ENCODE measurements around the gene CA11. TPM values are rescaled to one million over a fixed set of nuclear protein-coding genes. Genes with fewer than 3 reads are reported as not detected.

The CA11 gene
- total and polyA plus RNA-seq, 9 of the 15 experiments (the other 6 are each of a cell fraction or from before 2014, with no cell fraction given) = 2.9 to 19.9 (median 8.3) TPM

DNA sequence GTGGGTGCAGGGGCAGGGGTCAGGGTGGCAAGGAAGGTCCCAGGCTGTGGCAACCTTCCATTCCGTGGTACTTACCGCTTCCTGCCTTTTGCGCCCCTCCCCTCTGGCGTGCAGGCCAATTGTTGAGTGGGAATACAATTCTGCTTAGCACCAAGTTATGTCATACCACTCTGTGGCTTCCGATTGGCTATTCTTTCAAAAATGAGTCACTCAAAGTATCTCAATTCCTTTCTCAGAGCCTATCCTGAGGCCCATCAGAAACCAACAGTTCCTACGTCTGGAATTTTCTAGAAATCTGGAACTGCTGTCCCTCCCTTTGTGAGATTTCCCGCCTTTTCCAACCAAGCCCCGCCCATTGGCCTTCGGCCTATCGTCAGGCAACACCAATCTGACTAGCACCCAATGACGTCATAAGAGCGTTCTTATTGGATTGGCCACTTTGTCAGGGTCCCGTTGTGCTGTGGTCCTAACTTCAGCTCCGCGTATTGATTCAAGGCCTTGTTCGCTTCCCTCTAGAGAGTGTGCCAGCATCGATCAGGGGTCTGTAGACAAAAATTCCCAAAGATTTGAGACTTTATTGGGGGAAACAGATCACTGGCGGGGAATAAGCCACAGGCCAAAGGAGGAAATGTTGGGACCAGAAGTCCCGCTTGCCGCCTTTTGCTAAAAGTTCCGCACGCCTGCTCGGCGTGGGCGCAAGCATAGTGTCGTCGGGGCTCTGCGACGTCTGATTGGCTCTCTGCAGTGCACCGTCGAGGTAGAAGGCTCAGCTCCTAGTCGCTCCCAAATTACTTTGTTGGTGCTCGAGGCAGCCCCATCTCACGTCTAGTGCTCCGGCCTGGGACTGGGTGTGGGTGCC is 15.1 kb upstream of the CA11 start (continued):
- TF ChIP-seq, protein P1, sequence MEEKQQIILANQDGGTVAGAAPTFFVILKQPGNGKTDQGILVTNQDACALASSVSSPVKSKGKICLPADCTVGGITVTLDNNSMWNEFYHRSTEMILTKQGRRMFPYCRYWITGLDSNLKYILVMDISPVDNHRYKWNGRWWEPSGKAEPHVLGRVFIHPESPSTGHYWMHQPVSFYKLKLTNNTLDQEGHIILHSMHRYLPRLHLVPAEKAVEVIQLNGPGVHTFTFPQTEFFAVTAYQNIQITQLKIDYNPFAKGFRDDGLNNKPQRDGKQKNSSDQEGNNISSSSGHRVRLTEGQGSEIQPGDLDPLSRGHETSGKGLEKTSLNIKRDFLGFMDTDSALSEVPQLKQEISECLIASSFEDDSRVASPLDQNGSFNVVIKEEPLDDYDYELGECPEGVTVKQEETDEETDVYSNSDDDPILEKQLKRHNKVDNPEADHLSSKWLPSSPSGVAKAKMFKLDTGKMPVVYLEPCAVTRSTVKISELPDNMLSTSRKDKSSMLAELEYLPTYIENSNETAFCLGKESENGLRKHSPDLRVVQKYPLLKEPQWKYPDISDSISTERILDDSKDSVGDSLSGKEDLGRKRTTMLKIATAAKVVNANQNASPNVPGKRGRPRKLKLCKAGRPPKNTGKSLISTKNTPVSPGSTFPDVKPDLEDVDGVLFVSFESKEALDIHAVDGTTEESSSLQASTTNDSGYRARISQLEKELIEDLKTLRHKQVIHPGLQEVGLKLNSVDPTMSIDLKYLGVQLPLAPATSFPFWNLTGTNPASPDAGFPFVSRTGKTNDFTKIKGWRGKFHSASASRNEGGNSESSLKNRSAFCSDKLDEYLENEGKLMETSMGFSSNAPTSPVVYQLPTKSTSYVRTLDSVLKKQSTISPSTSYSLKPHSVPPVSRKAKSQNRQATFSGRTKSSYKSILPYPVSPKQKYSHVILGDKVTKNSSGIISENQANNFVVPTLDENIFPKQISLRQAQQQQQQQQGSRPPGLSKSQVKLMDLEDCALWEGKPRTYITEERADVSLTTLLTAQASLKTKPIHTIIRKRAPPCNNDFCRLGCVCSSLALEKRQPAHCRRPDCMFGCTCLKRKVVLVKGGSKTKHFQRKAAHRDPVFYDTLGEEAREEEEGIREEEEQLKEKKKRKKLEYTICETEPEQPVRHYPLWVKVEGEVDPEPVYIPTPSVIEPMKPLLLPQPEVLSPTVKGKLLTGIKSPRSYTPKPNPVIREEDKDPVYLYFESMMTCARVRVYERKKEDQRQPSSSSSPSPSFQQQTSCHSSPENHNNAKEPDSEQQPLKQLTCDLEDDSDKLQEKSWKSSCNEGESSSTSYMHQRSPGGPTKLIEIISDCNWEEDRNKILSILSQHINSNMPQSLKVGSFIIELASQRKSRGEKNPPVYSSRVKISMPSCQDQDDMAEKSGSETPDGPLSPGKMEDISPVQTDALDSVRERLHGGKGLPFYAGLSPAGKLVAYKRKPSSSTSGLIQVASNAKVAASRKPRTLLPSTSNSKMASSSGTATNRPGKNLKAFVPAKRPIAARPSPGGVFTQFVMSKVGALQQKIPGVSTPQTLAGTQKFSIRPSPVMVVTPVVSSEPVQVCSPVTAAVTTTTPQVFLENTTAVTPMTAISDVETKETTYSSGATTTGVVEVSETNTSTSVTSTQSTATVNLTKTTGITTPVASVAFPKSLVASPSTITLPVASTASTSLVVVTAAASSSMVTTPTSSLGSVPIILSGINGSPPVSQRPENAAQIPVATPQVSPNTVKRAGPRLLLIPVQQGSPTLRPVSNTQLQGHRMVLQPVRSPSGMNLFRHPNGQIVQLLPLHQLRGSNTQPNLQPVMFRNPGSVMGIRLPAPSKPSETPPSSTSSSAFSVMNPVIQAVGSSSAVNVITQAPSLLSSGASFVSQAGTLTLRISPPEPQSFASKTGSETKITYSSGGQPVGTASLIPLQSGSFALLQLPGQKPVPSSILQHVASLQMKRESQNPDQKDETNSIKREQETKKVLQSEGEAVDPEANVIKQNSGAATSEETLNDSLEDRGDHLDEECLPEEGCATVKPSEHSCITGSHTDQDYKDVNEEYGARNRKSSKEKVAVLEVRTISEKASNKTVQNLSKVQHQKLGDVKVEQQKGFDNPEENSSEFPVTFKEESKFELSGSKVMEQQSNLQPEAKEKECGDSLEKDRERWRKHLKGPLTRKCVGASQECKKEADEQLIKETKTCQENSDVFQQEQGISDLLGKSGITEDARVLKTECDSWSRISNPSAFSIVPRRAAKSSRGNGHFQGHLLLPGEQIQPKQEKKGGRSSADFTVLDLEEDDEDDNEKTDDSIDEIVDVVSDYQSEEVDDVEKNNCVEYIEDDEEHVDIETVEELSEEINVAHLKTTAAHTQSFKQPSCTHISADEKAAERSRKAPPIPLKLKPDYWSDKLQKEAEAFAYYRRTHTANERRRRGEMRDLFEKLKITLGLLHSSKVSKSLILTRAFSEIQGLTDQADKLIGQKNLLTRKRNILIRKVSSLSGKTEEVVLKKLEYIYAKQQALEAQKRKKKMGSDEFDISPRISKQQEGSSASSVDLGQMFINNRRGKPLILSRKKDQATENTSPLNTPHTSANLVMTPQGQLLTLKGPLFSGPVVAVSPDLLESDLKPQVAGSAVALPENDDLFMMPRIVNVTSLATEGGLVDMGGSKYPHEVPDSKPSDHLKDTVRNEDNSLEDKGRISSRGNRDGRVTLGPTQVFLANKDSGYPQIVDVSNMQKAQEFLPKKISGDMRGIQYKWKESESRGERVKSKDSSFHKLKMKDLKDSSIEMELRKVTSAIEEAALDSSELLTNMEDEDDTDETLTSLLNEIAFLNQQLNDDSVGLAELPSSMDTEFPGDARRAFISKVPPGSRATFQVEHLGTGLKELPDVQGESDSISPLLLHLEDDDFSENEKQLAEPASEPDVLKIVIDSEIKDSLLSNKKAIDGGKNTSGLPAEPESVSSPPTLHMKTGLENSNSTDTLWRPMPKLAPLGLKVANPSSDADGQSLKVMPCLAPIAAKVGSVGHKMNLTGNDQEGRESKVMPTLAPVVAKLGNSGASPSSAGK (IDR thresholded peaks at IDR 0.05) = peak; percentile 56; the same call in 1 of the 2 replicates
- TF ChIP-seq KHSRP (IDR thresholded peaks at IDR 0.05) (peak; percentile 82), MAZ (CRISPR knock-in tag; conservative IDR thresholded peaks at IDR 0.05 in 1 of 2, IDR thresholded peaks at IDR 0.05 in 1 of 2) (peak; percentile 27 to 45; a peak in 1 of 4 replicates), MEIS2 (IDR thresholded peaks at IDR 0.05; ENCODE audit: partially characterized antibody) (no peak), SMAD4 (CRISPR knock-in tag; conservative IDR thresholded peaks at IDR 0.05) (peak; percentile 14; the same call in 1 of the 2 replicates), SP2 (IDR thresholded peaks at IDR 0.05; ENCODE audit: extremely low read depth, low read depth, low read length, poor library complexity, severe bottlenecking) (no peak), NCOA4 (IDR thresholded peaks at IDR 0.05; ENCODE audit: partially characterized antibody) (no peak), ATF1 (CRISPR knock-in tag; IDR thresholded peaks at IDR 0.05) (peak; percentile 72), ATF1 (tag; IDR thresholded peaks at IDR 0.05) (peak; percentile 99), E2F3 (CRISPR knock-in tag; IDR thresholded peaks at IDR 0.05) (peak; percentile 97)
- TF ChIP-seq, protein P2, sequence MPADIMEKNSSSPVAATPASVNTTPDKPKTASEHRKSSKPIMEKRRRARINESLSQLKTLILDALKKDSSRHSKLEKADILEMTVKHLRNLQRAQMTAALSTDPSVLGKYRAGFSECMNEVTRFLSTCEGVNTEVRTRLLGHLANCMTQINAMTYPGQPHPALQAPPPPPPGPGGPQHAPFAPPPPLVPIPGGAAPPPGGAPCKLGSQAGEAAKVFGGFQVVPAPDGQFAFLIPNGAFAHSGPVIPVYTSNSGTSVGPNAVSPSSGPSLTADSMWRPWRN (IDR thresholded peaks at IDR 0.05; ENCODE audit: low read depth) = 0 out of 2 replicates have a peak, but pooled peaks have one; percentile 33
- TF ChIP-seq, protein P3, sequence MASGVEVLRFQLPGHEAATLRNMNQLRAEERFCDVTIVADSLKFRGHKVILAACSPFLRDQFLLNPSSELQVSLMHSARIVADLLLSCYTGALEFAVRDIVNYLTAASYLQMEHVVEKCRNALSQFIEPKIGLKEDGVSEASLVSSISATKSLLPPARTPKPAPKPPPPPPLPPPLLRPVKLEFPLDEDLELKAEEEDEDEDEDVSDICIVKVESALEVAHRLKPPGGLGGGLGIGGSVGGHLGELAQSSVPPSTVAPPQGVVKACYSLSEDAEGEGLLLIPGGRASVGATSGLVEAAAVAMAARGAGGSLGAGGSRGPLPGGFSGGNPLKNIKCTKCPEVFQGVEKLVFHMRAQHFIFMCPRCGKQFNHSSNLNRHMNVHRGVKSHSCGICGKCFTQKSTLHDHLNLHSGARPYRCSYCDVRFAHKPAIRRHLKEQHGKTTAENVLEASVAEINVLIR (CRISPR knock-in tag; IDR thresholded peaks at IDR 0.05) = peak; percentile 91
- TF ChIP-seq, protein P4, sequence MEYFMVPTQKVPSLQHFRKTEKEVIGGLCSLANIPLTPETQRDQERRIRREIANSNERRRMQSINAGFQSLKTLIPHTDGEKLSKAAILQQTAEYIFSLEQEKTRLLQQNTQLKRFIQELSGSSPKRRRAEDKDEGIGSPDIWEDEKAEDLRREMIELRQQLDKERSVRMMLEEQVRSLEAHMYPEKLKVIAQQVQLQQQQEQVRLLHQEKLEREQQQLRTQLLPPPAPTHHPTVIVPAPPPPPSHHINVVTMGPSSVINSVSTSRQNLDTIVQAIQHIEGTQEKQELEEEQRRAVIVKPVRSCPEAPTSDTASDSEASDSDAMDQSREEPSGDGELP (CRISPR knock-in tag; IDR thresholded peaks at IDR 0.05; ENCODE audit: borderline replicate concordance) = peak; percentile 51

Measured in K562 (cell line).